ENCODE results near the gene UPF3B. TPM values are rescaled to one million over a fixed set of nuclear protein-coding genes. Genes with fewer than 3 reads are reported as not detected.
"Not testable (repeated sequence)": the region's sequence is repeated elsewhere in the genome, so short reads cannot be mapped to it uniquely, and the experiment has no call there.

Gene UPF3B
- 10 to 100 TPM; 21.5 to 22.2 TPM for total RNA-seq

GRCh38 chrX:119852382-119853353 lies at the start of gene UPF3B:
UPF3B (minus strand) TSS chrX:119852963; CDS start chrX:119852928, 35 bp downstream.
- peaks cover 8% of the 10 kb centered on the region for H3K4me1 Mint-ChIP-seq (ENCODE audit: low read depth)

GRCh38 chrX:119900976-119901375 lies 48.2 kb upstream of the UPF3B start:
- no peak for DNase-seq
- Mint-ChIP-seq H3K27ac (no peak overlapping the region), H3K4me1 (ENCODE audit: low read depth) (peaks cover 3% of the 10 kb centered on the region), H3K4me3 (no peak overlapping the region), H3K27me3 (ENCODE audit: low read depth) (no peaks in the 10 kb centered on the region), H3K36me3 (ENCODE audit: low read depth) (no peaks in the 10 kb centered on the region), H3K9me3 (no peaks in the 10 kb centered on the region)
- intact Hi-C loops (cut with micrococcal nuclease) = no loop called here
- CTCF ChIA-PET = no interaction called here

More at GRCh38 chrX:119852382-119853353, at the start of gene UPF3B:
- Mint-ChIP-seq H3K36me3 (ENCODE audit: low read depth) (peaks cover 11% of the 10 kb centered on the region), H3K27me3 (ENCODE audit: low read depth) (no peaks in the 10 kb centered on the region), H3K9me3 (no peaks in the 10 kb centered on the region), H3K27ac (peak within 1 kb of the TSS; percentile 97), H3K4me3 (peak within 1 kb of the TSS; percentile 98)
- intact Hi-C loops (cut with micrococcal nuclease) = loop anchor here (1.0 to 5.0 kb wide), 10 partner anchors 19 to 383 kb away; partner anchors contain the start of genes NDUFA1, NKAP, NKRF and RNF113A
- DNase-seq = peak; percentile 97
- CTCF ChIA-PET = interaction anchor here (0.6 to 1.6 kb wide), 4 partner anchors 17 to 64 kb away, joined by 3 to 4 read pairs (median 4); partner anchors contain the start of gene RPL39

- H3K4me3 Mint-ChIP-seq = no peak overlapping the region
- peaks cover 3% of the 10 kb centered on the region for H3K4me1 Mint-ChIP-seq (ENCODE audit: low read depth)
- no peak for DNase-seq
- H3K27me3 Mint-ChIP-seq (ENCODE audit: low read depth) = no peaks in the 10 kb centered on the region
- CTCF ChIA-PET = interaction anchor here (0.8 kb wide), 1 partner anchor 12 kb away, joined by 7 read pairs; no protein-coding TSS in a partner anchor
- intact Hi-C loops (cut with micrococcal nuclease) = no loop called here
- no peaks in the 10 kb centered on the region for H3K9me3 Mint-ChIP-seq
- no peak overlapping the region for H3K27ac Mint-ChIP-seq
- no peaks in the 10 kb centered on the region for H3K36me3 Mint-ChIP-seq (ENCODE audit: low read depth)
These were observed 46.4 kb upstream of the UPF3B start for GRCh38 chrX:119899125-119899524.

GRCh38 chrX:119895843-119896326 lies 43.1 kb upstream of the UPF3B start, which contains the start of gene AKAP14:
AKAP14 (plus strand) TSS chrX:119895893; CDS start chrX:119903224, 7,331 bp downstream.
- Mint-ChIP-seq H3K27me3 (ENCODE audit: low read depth) (no peaks in the 10 kb centered on the region), H3K9me3 (no peaks in the 10 kb centered on the region), H3K27ac (no peak within 1 kb of the TSS), H3K4me3 (no peak within 1 kb of the TSS), H3K36me3 (ENCODE audit: low read depth) (no peaks in the 10 kb centered on the region), H3K4me1 (ENCODE audit: low read depth) (peaks cover 2% of the 10 kb centered on the region)
- intact Hi-C loops (cut with micrococcal nuclease) = no loop called here
- CTCF ChIA-PET = interaction anchor here (0.8 kb wide), 1 partner anchor 8 kb away, joined by 3 read pairs; no protein-coding TSS in a partner anchor
- DNase-seq = no peak

GRCh38 chrX:119891961-119892692 lies 39.4 kb upstream of the UPF3B start:
- H3K9me3 Mint-ChIP-seq; intact Hi-C loops (cut with micrococcal nuclease); DNase-seq; H3K4me3 Mint-ChIP-seq; H3K36me3 Mint-ChIP-seq (ENCODE audit: low read depth); H3K4me1 Mint-ChIP-seq (ENCODE audit: low read depth); H3K27ac Mint-ChIP-seq; H3K27me3 Mint-ChIP-seq (ENCODE audit: low read depth): not testable (repeated sequence)
- CTCF ChIA-PET = interaction anchor here (0.6 to 0.7 kb wide), 3 partner anchors 12 to 380 kb away, joined by 3 to 4 read pairs (median 3); no protein-coding TSS in a partner anchor

- intact Hi-C loops (cut with micrococcal nuclease); H3K27me3 Mint-ChIP-seq (ENCODE audit: low read depth); H3K9me3 Mint-ChIP-seq; H3K36me3 Mint-ChIP-seq (ENCODE audit: low read depth); CTCF ChIA-PET; H3K4me3 Mint-ChIP-seq; DNase-seq; H3K27ac Mint-ChIP-seq: not testable (repeated sequence)
- peaks cover 10% of the 10 kb centered on the region for H3K4me1 Mint-ChIP-seq (ENCODE audit: low read depth)
These were observed 37.9 kb upstream of the UPF3B start for GRCh38 chrX:119890626-119891025.

- Mint-ChIP-seq H3K9me3 (no peaks in the 10 kb centered on the region), H3K27ac (no peak overlapping the region)
- intact Hi-C loops (cut with micrococcal nuclease) = no loop called here
These were observed 35.1 kb upstream of the UPF3B start for GRCh38 chrX:119887721-119888425.

GRCh38 chrX:119885554-119886428 lies 33.0 kb upstream of the UPF3B start:
- peak; percentile 9 for DNase-seq
- H3K4me3 Mint-ChIP-seq = peak overlapping the region; percentile 6
- CTCF ChIA-PET = interaction anchor here (2.0 kb wide), 1 partner anchor 7 kb away, joined by 12 read pairs; no protein-coding TSS in a partner anchor

More at GRCh38 chrX:119887721-119888425, 35.1 kb upstream of the UPF3B start:
- Mint-ChIP-seq H3K4me3 (peak overlapping the region; percentile 42), H3K4me1 (ENCODE audit: low read depth) (peaks cover 10% of the 10 kb centered on the region), H3K36me3 (ENCODE audit: low read depth) (no peaks in the 10 kb centered on the region), H3K27me3 (ENCODE audit: low read depth) (no peaks in the 10 kb centered on the region)
- peak; percentile 72 for DNase-seq
- CTCF ChIA-PET = interaction anchor here (0.6 to 2.0 kb wide), 20 partner anchors 8 to 633 kb away, joined by 3 to 12 read pairs (median 4); partner anchors contain the start of genes AKAP14, RPL39 and UPF3B

GRCh38 chrX:119880552-119881437 lies 28.0 kb upstream of the UPF3B start:
- intact Hi-C loops (cut with micrococcal nuclease) = loop anchor here (1.0 kb wide), 4 partner anchors 9 to 364 kb away; partner anchors contain the start of genes NDUFA1, RNF113A and RPL39
- H3K27ac Mint-ChIP-seq = no peak overlapping the region
- CTCF ChIA-PET = interaction anchor here (0.6 to 1.6 kb wide), 3 partner anchors 11 to 122 kb away, joined by 3 to 5 read pairs (median 4); partner anchors contain the start of gene SOWAHD
- H3K27me3 Mint-ChIP-seq (ENCODE audit: low read depth) = no peaks in the 10 kb centered on the region
- peaks cover 3% of the 10 kb centered on the region for H3K36me3 Mint-ChIP-seq (ENCODE audit: low read depth)
- H3K9me3 Mint-ChIP-seq = no peaks in the 10 kb centered on the region
- no peak overlapping the region for H3K4me3 Mint-ChIP-seq
- peaks cover 15% of the 10 kb centered on the region for H3K4me1 Mint-ChIP-seq (ENCODE audit: low read depth)
- DNase-seq = peak; percentile 41

More at GRCh38 chrX:119885554-119886428, 33.0 kb upstream of the UPF3B start:
- Mint-ChIP-seq H3K4me1 (ENCODE audit: low read depth) (peaks cover 12% of the 10 kb centered on the region), H3K36me3 (ENCODE audit: low read depth) (no peaks in the 10 kb centered on the region), H3K27me3 (ENCODE audit: low read depth) (no peaks in the 10 kb centered on the region), H3K9me3 (no peaks in the 10 kb centered on the region), H3K27ac (no peak overlapping the region)
- intact Hi-C loops (cut with micrococcal nuclease) = no loop called here

- DNase-seq = peak; percentile 39
- no peak overlapping the region for H3K4me3 Mint-ChIP-seq
- peaks cover 15% of the 10 kb centered on the region for H3K4me1 Mint-ChIP-seq (ENCODE audit: low read depth)
- H3K36me3 Mint-ChIP-seq (ENCODE audit: low read depth) = peaks cover 3% of the 10 kb centered on the region
- intact Hi-C loops (cut with micrococcal nuclease) = loop anchor here (1.0 kb wide), 2 partner anchors 9 to 89 kb away; partner anchors contain the start of genes NDUFA1, RNF113A and RPL39
- H3K27me3 Mint-ChIP-seq (ENCODE audit: low read depth) = no peaks in the 10 kb centered on the region
- CTCF ChIA-PET = interaction anchor here (0.6 to 0.9 kb wide), 3 partner anchors 12 to 151 kb away, joined by 3 to 4 read pairs (median 4); no protein-coding TSS in a partner anchor
- H3K9me3 Mint-ChIP-seq = no peaks in the 10 kb centered on the region
- H3K27ac Mint-ChIP-seq = no peak overlapping the region
These were observed 27.3 kb upstream of the UPF3B start for GRCh38 chrX:119880076-119880475.

Data from activated naive CD4-positive, alpha-beta T cell treated with anti-CD3 and anti-CD28 coated beads for 36 hours (primary cell).